IPS DF 6.9 (cell line): ENCODE measurements around the gene SHISA6.

Source experiments
- DNase-seq: peaks from one replicate; pipeline ENCODE4 v3.0.0-alpha.2; 2013; ENCODE audit warnings: low read depth, low spot score
- H3K27ac ChIP-seq: one replicate; pipeline ENCODE4 v1.5.1; 2013; ENCODE audit warnings: low read length, control low read depth
- H3K27me3 ChIP-seq: 2 replicates; pipeline ENCODE4 v1.6.1; 2013; ENCODE audit warnings: mild to moderate bottlenecking, low read length; ENCODE audit not compliant: control insufficient read depth, insufficient read depth
- H3K36me3 ChIP-seq: 2 replicates; pipeline ENCODE4 v1.6.1; 2013; ENCODE audit warnings: low read length; ENCODE audit not compliant: control insufficient read depth, insufficient read depth
- H3K4me1 ChIP-seq: 2 replicates; pipeline ENCODE4 v1.6.1; 2013; ENCODE audit warnings: low read length; ENCODE audit not compliant: control insufficient read depth, insufficient read depth
- H3K4me3 ChIP-seq: 2 replicates; pipeline ENCODE4 v1.5.1; 2013; ENCODE audit warnings: mild to moderate bottlenecking, low read length
- H3K9me3 ChIP-seq: 2 replicates; pipeline ENCODE4 v1.6.1; 2013; ENCODE audit warnings: low read length, inconsistent platforms; ENCODE audit not compliant: control insufficient read depth, insufficient read depth
- WGBS: extraction: QIAGEN DNeasy Blood & Tissue Kit; methylation state at CpG from one replicate; pipeline ENCODE4 v1.1.7; 2013; ENCODE audit warnings: mixed read lengths, missing lambda C conversion rate; ENCODE audit not compliant: insufficient read length, insufficient coverage; 5-methylcytosine and 5-hydroxymethylcytosine counted together

Gene SHISA6

DNA sequence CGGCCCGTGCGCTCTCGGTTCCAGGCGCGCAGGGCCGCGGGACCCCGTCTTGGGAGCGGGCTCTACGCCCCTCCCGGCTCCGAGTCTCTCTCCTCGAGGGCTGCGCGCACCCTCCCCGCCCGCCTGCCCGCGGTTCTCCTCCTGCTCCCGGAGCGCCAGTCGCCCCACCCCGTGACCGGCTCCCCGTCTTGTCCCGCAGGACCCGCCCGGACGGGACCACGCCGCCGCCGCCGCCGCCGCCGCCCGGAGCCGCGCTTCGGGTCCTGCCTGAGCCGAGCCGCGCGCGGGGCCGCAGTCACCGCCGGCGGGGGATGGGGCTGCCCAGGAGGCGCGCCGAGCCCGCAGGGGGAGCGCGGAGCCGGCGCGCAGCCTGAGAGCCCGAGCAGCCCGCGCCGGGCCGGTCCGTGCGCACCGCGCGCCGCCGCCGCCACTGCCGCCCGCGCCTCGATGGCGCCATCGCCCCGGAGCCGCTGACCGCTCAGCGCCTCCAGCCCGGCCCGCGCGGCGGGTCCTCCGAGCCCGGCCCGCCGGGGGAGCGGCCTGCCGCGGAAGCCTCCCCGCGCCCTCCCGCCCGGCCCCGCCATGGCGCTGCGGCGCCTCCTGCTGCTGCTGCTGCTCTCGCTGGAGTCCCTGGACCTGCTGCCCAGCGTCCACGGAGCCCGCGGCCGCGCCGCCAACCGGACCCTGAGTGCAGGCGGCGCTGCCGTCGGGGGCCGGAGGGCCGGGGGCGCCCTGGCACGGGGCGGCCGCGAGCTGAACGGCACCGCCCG, at the start of gene SHISA6:
Gene SHISA6 (plus strand): TSS at position 373 of the 770 bp plus-strand sequence.
- no peak for DNase-seq
- Histone ChIP-seq H3K36me3 (no peaks in the 10 kb centered on the region), H3K4me1 (peaks cover 4% of the 10 kb centered on the region; the same call in 1 of the 2 replicates), H3K9me3 (no peaks in the 10 kb centered on the region), H3K27me3 (peaks cover 37% of the 10 kb centered on the region), H3K4me3 (peak within 1 kb of the TSS; percentile 64), H3K27ac (no peak within 1 kb of the TSS)
- no CpG with 5 or more reads among the region's 126 CpGs for WGBS

DNA sequence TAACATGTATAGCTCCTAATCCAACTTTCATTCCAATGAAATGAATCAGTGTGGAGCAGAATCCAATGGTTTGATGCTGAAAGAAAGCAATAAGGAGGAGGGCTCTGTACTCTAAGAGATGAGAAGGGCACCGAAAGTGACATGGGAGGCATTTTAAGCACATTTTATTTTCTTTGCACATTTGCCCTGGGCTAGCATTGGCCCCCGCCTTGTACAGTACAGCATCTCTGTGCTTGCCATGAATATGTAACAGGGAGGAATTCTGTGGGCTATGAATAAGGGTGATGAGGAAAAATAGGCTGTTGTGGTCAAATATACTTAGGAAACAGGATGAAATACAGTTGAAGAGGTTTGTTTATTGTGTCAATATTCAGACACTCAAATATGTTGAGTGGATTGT, 45.2 kb upstream of the SHISA6 start:
- WGBS: no CpG with 5 or more reads among the region's 2 CpGs
- no peaks in the 10 kb centered on the region for H3K27me3 ChIP-seq
- 0 out of 2 replicates have a peak, but pooled peaks cover 2% of the 10 kb centered on the region for H3K4me1 ChIP-seq
- H3K4me3 ChIP-seq: no peak overlapping the region
- no peaks in the 10 kb centered on the region for H3K9me3 ChIP-seq
- no peaks in the 10 kb centered on the region for H3K36me3 ChIP-seq
- H3K27ac ChIP-seq: no peak overlapping the region
- no peak for DNase-seq

DNA sequence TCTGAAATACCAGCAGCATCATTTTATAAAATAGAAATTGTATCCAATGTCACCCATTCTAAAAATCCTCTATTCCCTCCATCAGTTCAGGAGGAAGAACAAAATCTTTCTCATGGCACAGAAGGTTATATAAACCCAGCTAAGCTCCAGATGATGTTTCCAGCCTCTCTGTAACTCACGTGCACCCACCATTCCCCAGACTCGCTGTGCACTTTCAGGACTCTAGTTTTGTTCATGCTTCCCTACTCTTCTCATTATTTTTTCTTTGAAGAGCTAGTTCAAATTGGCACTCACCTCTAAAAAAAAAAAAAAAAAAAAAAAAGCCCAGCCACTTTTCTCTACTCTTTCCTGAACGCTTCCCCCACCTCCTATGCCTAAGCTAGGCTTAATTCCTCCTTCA, 36.0 kb upstream of the SHISA6 start:
- Histone ChIP-seq H3K4me3 (no peak overlapping the region), H3K36me3 (no peaks in the 10 kb centered on the region), H3K4me1 (no peaks in the 10 kb centered on the region), H3K27me3 (no peaks in the 10 kb centered on the region), H3K27ac (no peak overlapping the region), H3K9me3 (no peaks in the 10 kb centered on the region)
- no peak for DNase-seq
- no CpG with 5 or more reads among the region's 3 CpGs for WGBS

DNA sequence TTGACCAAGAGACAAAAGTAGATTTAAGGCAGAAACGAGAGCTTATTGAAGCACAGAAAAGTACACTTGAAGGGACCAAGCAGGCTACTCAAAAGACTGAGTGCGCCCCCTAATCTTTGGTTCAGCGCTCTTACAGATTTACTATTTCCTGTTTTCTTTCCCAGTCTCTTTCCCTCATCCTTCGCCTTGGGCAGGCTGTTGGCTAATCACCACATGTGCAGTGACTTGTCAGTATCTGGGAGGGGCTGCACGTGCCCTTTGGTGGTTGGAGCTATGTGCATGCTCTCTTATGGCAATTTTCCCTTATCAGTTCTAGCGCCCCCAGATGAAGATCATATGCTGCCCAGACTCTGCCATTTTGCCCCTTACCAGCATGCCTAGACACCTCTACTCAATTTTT, 35.4 kb upstream of the SHISA6 start:
- Histone ChIP-seq H3K27me3 (no peaks in the 10 kb centered on the region), H3K27ac (no peak overlapping the region), H3K36me3 (no peaks in the 10 kb centered on the region), H3K4me3 (no peak overlapping the region), H3K9me3 (no peaks in the 10 kb centered on the region), H3K4me1 (no peaks in the 10 kb centered on the region)
- no CpG with 5 or more reads among the region's 6 CpGs for WGBS
- DNase-seq: no peak

DNA sequence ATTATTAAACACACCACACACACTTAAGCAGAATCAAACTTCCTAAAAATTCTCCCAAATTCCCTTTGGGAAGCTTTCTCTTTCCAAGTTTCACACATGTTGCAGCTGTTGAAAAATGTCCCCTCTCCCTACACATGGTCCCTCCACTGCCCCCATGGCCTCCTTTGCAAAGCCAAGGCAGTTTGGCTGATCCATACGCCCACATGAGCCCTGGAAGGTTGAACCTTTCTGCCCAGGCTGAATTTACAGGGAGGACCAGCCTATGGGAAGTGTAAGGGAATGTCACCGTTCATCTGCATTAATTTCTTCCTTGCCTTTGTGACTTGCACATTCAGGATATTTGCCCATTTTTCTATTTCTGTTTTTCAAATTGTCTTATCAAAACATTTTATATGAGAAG, 31.1 kb upstream of the SHISA6 start:
- H3K4me1 ChIP-seq: no peaks in the 10 kb centered on the region
- H3K27me3 ChIP-seq: no peaks in the 10 kb centered on the region
- no CpG with 5 or more reads among the region's 2 CpGs for WGBS
- H3K4me3 ChIP-seq: no peak overlapping the region
- no peaks in the 10 kb centered on the region for H3K9me3 ChIP-seq
- no peak overlapping the region for H3K27ac ChIP-seq
- no peak for DNase-seq
- H3K36me3 ChIP-seq: no peaks in the 10 kb centered on the region

DNA sequence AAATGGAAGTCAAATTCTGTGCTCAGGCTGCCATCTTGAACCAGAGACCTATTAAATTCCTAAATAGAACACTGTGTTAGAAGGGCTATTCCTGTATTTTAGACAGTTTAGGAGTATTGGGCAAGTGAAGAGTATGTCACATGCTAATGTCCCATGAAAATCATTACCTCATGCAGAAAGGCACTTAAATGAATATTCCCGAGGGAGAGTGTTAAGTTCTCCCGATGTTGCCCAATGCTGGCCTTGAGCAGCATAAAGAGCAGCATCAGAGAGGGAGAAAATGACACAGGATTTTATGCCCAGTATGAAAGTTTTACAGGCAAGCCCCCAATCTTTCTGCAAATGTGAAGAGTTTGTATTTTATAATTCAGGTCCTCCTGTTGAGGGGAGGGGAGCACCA, 28.2 kb upstream of the SHISA6 start:
- Histone ChIP-seq H3K9me3 (no peaks in the 10 kb centered on the region), H3K27me3 (no peaks in the 10 kb centered on the region), H3K4me3 (no peak overlapping the region), H3K27ac (no peak overlapping the region), H3K36me3 (no peaks in the 10 kb centered on the region), H3K4me1 (no peaks in the 10 kb centered on the region)
- no CpG with 5 or more reads among the region's 2 CpGs for WGBS
- no peak for DNase-seq

DNA sequence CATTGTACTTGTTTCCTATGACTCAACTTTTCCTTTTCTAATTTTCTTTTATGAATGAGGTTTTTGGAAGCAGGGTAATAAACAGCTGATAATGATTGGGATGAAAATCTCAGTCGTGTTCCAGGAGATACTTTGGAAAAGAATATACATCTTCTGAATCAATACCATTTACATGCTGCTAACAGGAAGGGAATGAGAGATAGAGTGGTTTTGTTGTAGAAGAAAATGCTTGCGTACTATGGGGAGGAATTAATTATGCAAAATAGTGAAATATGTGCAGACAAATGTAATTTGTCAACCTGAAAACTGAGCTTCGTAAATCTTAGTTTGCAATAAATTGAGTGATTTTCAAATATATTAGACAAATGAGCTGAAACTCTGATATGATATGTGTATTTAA, 24.0 kb upstream of the SHISA6 start:
- Histone ChIP-seq H3K4me3 (no peak overlapping the region), H3K27ac (no peak overlapping the region), H3K4me1 (no peaks in the 10 kb centered on the region), H3K9me3 (no peaks in the 10 kb centered on the region), H3K36me3 (no peaks in the 10 kb centered on the region), H3K27me3 (no peaks in the 10 kb centered on the region)
- DNase-seq: no peak
- WGBS: 100% methylated on average over 1 of the region's 3 CpGs

DNA sequence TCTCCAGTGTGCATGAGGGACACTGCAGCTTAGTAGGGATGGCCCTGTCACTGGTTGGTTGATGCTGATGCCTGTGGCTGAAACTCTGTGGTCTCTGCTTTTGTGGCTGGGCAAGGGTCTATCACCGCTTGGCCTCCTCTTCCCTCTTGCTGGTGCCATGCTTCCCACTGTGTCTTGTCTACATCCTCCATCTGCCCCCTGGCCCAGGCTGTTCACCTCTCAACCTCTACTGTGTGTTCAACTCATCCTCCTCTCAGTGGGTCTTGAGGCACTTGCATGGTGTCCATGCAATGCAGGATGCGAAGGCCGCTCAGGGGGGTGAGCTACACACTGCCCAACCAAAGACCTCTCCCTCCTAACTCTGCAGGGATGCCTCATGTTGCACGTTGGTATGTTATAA, 19.8 kb upstream of the SHISA6 start:
- Histone ChIP-seq H3K27ac (no peak overlapping the region), H3K9me3 (no peaks in the 10 kb centered on the region), H3K27me3 (no peaks in the 10 kb centered on the region), H3K4me1 (no peaks in the 10 kb centered on the region), H3K4me3 (no peak overlapping the region; the same call in 1 of the 2 replicates), H3K36me3 (no peaks in the 10 kb centered on the region)
- no peak for DNase-seq
- whole genome bisulfite sequencing: no CpG with 5 or more reads among the region's 4 CpGs

DNA sequence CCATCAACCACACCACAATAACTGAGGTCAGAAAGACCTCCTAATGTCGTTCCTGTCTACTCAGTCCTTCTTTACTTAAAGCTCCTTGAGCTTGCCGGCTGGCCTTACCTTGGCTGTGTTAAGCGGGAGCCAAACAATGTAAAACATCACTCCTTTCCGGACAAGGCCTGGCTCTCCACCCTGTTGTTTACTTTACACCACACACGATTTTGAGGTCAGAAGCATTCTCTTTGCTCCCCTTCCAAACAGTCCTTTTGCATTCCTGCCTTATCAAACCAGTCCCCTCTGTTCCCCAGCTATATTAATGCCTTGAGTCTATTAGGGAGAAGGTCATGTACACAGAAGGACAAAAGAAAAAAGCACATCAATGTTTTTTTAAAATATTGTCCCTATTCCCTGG, 19.3 kb upstream of the SHISA6 start:
- H3K9me3 ChIP-seq: no peaks in the 10 kb centered on the region
- H3K27me3 ChIP-seq: no peaks in the 10 kb centered on the region
- no peak for DNase-seq
- no peak overlapping the region for H3K27ac ChIP-seq
- no peak overlapping the region for H3K4me3 ChIP-seq
- no peaks in the 10 kb centered on the region for H3K36me3 ChIP-seq
- no peaks in the 10 kb centered on the region for H3K4me1 ChIP-seq
- no CpG with 5 or more reads among the region's 5 CpGs for WGBS

DNA sequence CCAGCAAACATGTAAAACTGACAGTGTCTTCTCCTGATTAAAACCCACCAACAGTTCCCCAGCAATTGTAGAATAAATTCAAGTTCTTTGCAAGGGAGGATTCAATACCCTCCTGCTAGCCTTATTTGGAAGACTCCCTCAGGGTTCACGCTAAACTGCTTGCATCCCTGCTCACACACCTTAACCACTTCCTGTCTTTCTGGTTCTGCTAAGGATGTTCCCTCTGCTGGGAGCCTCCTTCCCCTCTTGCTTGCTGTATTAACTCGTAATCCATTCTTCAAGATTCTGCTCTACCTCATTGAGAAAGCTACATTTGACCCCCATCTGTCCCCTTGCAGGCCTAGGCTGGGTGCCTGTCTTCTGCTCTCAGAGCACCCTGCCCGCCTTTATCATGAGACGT, 2.3 kb upstream of the SHISA6 start:
- no CpG with 5 or more reads among the region's 4 CpGs for WGBS
- H3K4me3 ChIP-seq: no peak overlapping the region
- H3K4me1 ChIP-seq: peaks cover 2% of the 10 kb centered on the region; the same call in 1 of the 2 replicates
- H3K27me3 ChIP-seq: peaks cover 30% of the 10 kb centered on the region
- H3K9me3 ChIP-seq: no peaks in the 10 kb centered on the region
- DNase-seq: no peak
- H3K36me3 ChIP-seq: no peaks in the 10 kb centered on the region
- no peak overlapping the region for H3K27ac ChIP-seq

DNA sequence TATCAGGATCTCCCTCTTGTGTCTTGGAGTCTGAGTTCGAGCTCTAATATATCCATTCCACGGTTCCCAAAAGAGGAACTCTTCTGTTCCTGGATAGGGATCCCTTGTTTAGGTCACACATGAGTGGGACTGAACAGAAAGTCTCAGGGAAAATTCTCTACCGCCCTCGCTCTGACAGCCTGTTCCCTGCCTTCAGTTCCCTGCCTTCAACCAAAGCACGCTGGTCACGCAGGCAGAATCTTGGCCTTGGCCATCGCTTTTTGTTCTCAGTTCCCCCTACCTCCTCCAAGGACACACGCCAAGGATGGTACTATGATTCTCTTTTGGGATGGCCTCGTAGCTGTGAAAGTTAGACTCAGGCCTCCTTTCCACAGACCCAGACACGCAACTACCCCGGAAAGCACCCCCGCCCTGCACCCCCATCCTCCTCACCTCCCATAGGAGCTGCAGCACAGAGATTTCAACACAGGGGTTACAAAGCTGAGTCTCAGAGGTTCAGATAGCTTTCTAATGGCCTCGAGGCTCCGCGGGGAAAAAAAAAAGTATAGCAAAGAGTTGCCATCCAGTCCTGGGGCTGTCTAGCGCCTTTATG, 1.5 kb upstream of the SHISA6 start:
- Histone ChIP-seq H3K27me3 (peaks cover 36% of the 10 kb centered on the region), H3K4me1 (peaks cover 2% of the 10 kb centered on the region; the same call in 1 of the 2 replicates), H3K9me3 (no peaks in the 10 kb centered on the region), H3K4me3 (no peak overlapping the region; the same call in 1 of the 2 replicates), H3K36me3 (no peaks in the 10 kb centered on the region), H3K27ac (no peak overlapping the region)
- WGBS: no CpG with 5 or more reads among the region's 16 CpGs
- no peak for DNase-seq
